ENCODE data around the gene LDLRAD2. TPM values are rescaled to one million over a fixed set of nuclear protein-coding genes. Genes with fewer than 3 reads are reported as not detected.
"Not testable (repeated sequence)": the region's sequence is repeated elsewhere in the genome, so short reads cannot be mapped to it uniquely, and the experiment has no call there.

Gene LDLRAD2, protein sequence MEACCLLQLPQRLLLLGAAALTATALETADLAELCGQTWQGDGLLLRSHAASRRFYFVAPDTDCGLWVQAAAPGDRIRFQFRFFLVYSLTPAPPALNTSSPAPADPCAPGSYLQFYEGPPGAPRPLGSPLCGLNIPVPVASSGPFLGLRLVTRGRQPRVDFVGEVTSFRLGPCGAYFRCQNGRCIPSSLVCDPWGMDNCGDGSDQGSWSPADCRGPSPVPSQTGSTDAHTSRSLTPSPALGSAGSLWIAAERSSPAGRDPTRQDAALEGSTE
- under 1 TPM in 2 of 5 experiments, not detected in 3; 0.66 to 0.86 TPM for total RNA-seq
- polyA plus RNA-seq = not detected
- not detected for total RNA-seq

GRCh38 chr1:21811875-21812305, at the start of gene LDLRAD2:
Gene LDLRAD2 (plus strand): TSS chr1:21812265. CDS start chr1:21812452, 187 bp downstream.
- Mint-ChIP-seq H3K36me3 (peaks cover 0 to 4% (median 0%) of the 10 kb centered on the region in 5 donors), H3K27ac (no peak within 1 kb of the TSS), H3K4me1 (peaks cover 0 to 7% (median 4%) of the 10 kb centered on the region in 7 donors), H3K27me3 (peaks cover 10 to 31% (median 15%) of the 10 kb centered on the region in 5 donors), H3K9me3 (peaks cover 0 to 2% (median 0%) of the 10 kb centered on the region in 11 donors), H3K4me3 (peak within 1 kb of the TSS in 2 of 10 donors; percentile 8 to 48)
- no peaks in the 10 kb centered on the region for H3K36me3 ChIP-seq (ENCODE audit: control insufficient read depth in 2 of 3, insufficient read depth in 3 of 3, low read length in 3 of 3)
- ATAC-seq (no peak), DNase-seq (no peak)
- no peak within 1 kb of the TSS for H3K4me3 ChIP-seq (ENCODE audit: low read length)
- peaks cover 0 to 4% of the 10 kb centered on the region in 2 donors for H3K27me3 ChIP-seq (ENCODE audit: control insufficient read depth in 2 of 2, insufficient read depth in 2 of 2, low read length in 2 of 2)
- H3K4me1 ChIP-seq (ENCODE audit: control insufficient read depth in 2 of 2, insufficient read depth in 2 of 2, low read length in 2 of 2) = no peaks in the 10 kb centered on the region
- no peak within 1 kb of the TSS for H3K27ac ChIP-seq (ENCODE audit: low read depth, low read length)
- ChIA-PET CTCF (no interaction called here), POLR2A (no interaction called here)
- no peaks in the 10 kb centered on the region for H3K9me3 ChIP-seq (ENCODE audit: control insufficient read depth in 2 of 3, low read length in 3 of 3)
- intact Hi-C loops (cut with micrococcal nuclease) = loop anchor here in 1 of 2 donors (10.0 kb wide), 1 partner anchor 123 kb away; the partner anchor contains the start of gene HSPG2

DNA sequence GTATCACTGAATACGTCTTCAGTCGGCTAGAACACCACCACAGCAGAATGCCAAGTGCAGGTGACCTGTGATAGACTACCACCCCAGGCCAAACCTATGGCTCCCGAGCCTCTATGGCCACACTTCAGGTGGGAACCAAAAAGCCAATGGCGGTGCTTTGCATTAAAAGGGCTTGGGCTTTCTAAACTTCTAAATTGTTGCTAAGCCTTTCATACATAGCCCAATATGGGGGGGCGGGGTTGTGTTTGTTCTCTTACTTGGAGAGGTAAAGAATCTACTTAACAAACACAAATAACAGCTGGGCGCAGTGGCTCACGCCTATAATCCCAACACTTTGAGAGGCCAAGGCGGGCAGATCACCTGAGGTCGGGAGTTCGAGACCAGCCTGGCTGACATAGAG, 48.8 kb upstream of the LDLRAD2 start:
- H3K4me1 Mint-ChIP-seq = peaks cover 43 to 68% (median 53%) of the 10 kb centered on the region in 7 donors
- Histone ChIP-seq H3K27ac (ENCODE audit: low read depth, low read length) (no peak overlapping the region), H3K9me3 (ENCODE audit: control insufficient read depth in 2 of 3, low read length in 3 of 3) (no peaks in the 10 kb centered on the region), H3K36me3 (ENCODE audit: control insufficient read depth in 2 of 3, insufficient read depth in 3 of 3, low read length in 3 of 3) (no peaks in the 10 kb centered on the region), H3K4me3 (ENCODE audit: low read length) (no peak overlapping the region), H3K4me1 (ENCODE audit: control insufficient read depth in 2 of 2, insufficient read depth in 2 of 2, low read length in 2 of 2) (no peaks in the 10 kb centered on the region), H3K27me3 (ENCODE audit: control insufficient read depth in 2 of 2, insufficient read depth in 2 of 2, low read length in 2 of 2) (no peaks in the 10 kb centered on the region)
- H3K4me3 Mint-ChIP-seq = peak overlapping the region in 1 of 10 donors; percentile 6
- peaks cover 0 to 3% (median 0%) of the 10 kb centered on the region in 5 donors for H3K36me3 Mint-ChIP-seq
- intact Hi-C loops (cut with micrococcal nuclease) = no loop called here
- no peaks in the 10 kb centered on the region for H3K9me3 Mint-ChIP-seq
- ATAC-seq (no peak), DNase-seq (no peak)
- CTCF ChIA-PET = no interaction called here
- H3K27ac Mint-ChIP-seq = peak overlapping the region in 1 of 9 donors; percentile 10
- no peaks in the 10 kb centered on the region for H3K27me3 Mint-ChIP-seq
- POLR2A ChIA-PET = no interaction called here

- no peaks in the 10 kb centered on the region for H3K27me3 ChIP-seq (ENCODE audit: control insufficient read depth in 2 of 2, insufficient read depth in 2 of 2, low read length in 2 of 2)
- ChIA-PET CTCF (no interaction called here), POLR2A (no interaction called here)
- no peaks in the 10 kb centered on the region for H3K36me3 ChIP-seq (ENCODE audit: control insufficient read depth in 2 of 3, insufficient read depth in 3 of 3, low read length in 3 of 3)
- H3K9me3 ChIP-seq (ENCODE audit: control insufficient read depth in 2 of 3, low read length in 3 of 3) = no peaks in the 10 kb centered on the region
- Mint-ChIP-seq H3K27me3 (no peaks in the 10 kb centered on the region), H3K9me3 (no peaks in the 10 kb centered on the region), H3K4me1 (peaks cover 43 to 70% (median 59%) of the 10 kb centered on the region in 7 donors), H3K36me3 (peaks cover 0 to 5% (median 2%) of the 10 kb centered on the region in 5 donors), H3K27ac (peak overlapping the region in 4 of 9 donors; percentile 10 to 85 (median 42)), H3K4me3 (peak overlapping the region in 1 of 10 donors; percentile 3)
- ATAC-seq (no peak), DNase-seq (no peak)
- H3K27ac ChIP-seq (ENCODE audit: low read depth, low read length) = no peak overlapping the region
- intact Hi-C loops (cut with micrococcal nuclease) = no loop called here
- H3K4me1 ChIP-seq (ENCODE audit: control insufficient read depth in 2 of 2, insufficient read depth in 2 of 2, low read length in 2 of 2) = no peaks in the 10 kb centered on the region
- H3K4me3 ChIP-seq (ENCODE audit: low read length) = no peak overlapping the region
These were observed 48.2 kb upstream of the LDLRAD2 start for GRCh38 chr1:21763694-21764419.

GRCh38 chr1:21764615-21765423, 47.2 kb upstream of the LDLRAD2 start:
- H3K27me3 ChIP-seq (ENCODE audit: control insufficient read depth in 2 of 2, insufficient read depth in 2 of 2, low read length in 2 of 2) = no peaks in the 10 kb centered on the region
- intact Hi-C loops (cut with micrococcal nuclease) = no loop called here
- peaks cover 38 to 69% (median 56%) of the 10 kb centered on the region in 7 donors for H3K4me1 Mint-ChIP-seq
- peaks cover 0 to 9% (median 5%) of the 10 kb centered on the region in 5 donors for H3K36me3 Mint-ChIP-seq
- ChIA-PET CTCF (interaction anchor here (0.6 kb wide), 1 partner anchor 44 kb away, joined by 3 read pairs; no protein-coding TSS in a partner anchor), POLR2A (no interaction called here)
- H3K4me3 Mint-ChIP-seq = peak overlapping the region in 1 of 10 donors; percentile 15
- ATAC-seq (peak; percentile 82), DNase-seq (no peak)
- H3K9me3 ChIP-seq (ENCODE audit: control insufficient read depth in 2 of 3, low read length in 3 of 3) = no peaks in the 10 kb centered on the region
- H3K27ac Mint-ChIP-seq = peak overlapping the region in 1 of 9 donors; percentile 45
- H3K36me3 ChIP-seq (ENCODE audit: control insufficient read depth in 2 of 3, insufficient read depth in 3 of 3, low read length in 3 of 3) = no peaks in the 10 kb centered on the region
- H3K9me3 Mint-ChIP-seq = no peaks in the 10 kb centered on the region
- peaks cover 0 to under 1% of the 10 kb centered on the region in 2 donors for H3K4me1 ChIP-seq (ENCODE audit: control insufficient read depth in 2 of 2, insufficient read depth in 2 of 2, low read length in 2 of 2)
- H3K27me3 Mint-ChIP-seq = no peaks in the 10 kb centered on the region
- no peak overlapping the region for H3K4me3 ChIP-seq (ENCODE audit: low read length)
- H3K27ac ChIP-seq (ENCODE audit: low read depth, low read length) = no peak overlapping the region

- no peaks in the 10 kb centered on the region for H3K36me3 ChIP-seq (ENCODE audit: control insufficient read depth in 2 of 3, insufficient read depth in 3 of 3, low read length in 3 of 3)
- CTCF ChIA-PET = no interaction called here
- ATAC-seq = no peak
These were observed 45.9 kb upstream of the LDLRAD2 start for GRCh38 chr1:21766210-21766609.

DNA sequence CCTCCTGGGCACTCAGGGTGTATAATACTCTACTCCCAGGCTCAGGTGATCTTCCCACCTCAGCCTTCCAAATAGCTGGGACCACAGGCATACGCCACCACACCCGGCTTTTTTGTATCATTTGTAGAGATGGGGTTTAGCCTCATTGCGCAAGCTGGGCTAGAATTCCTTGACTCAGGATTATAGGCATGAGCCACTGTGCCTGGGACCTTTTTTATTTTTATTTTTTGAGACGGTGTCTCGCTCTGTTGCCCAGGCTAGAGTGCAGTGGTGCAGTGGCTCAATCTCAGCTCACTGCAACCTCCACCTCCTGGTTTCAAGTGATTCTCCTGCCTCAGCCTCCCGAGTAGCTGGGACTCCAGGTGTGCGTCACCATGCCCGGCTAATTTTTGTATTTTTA, 45.0 kb upstream of the LDLRAD2 start:
- intact Hi-C loops (cut with micrococcal nuclease); H3K4me3 ChIP-seq (ENCODE audit: low read length); H3K4me3 Mint-ChIP-seq; H3K27ac ChIP-seq (ENCODE audit: low read depth, low read length); H3K27me3 Mint-ChIP-seq; H3K4me1 ChIP-seq (ENCODE audit: control insufficient read depth in 2 of 2, insufficient read depth in 2 of 2, low read length in 2 of 2); DNase-seq; CTCF ChIA-PET; ATAC-seq; H3K9me3 ChIP-seq (ENCODE audit: control insufficient read depth in 2 of 3, low read length in 3 of 3); H3K9me3 Mint-ChIP-seq; H3K36me3 ChIP-seq (ENCODE audit: control insufficient read depth in 2 of 3, insufficient read depth in 3 of 3, low read length in 3 of 3); H3K27me3 ChIP-seq (ENCODE audit: control insufficient read depth in 2 of 2, insufficient read depth in 2 of 2, low read length in 2 of 2); H3K27ac Mint-ChIP-seq: not testable (repeated sequence)
- POLR2A ChIA-PET = interaction anchor here (0.9 kb wide), 1 partner anchor 16 kb away, joined by 4 read pairs; the partner anchor contains the start of gene USP48
- peaks cover 36 to 64% (median 56%) of the 10 kb centered on the region in 7 donors for H3K4me1 Mint-ChIP-seq
- H3K36me3 Mint-ChIP-seq = peaks cover 0 to 13% (median 9%) of the 10 kb centered on the region in 5 donors

More at GRCh38 chr1:21766210-21766609, 45.9 kb upstream of the LDLRAD2 start:
- peak overlapping the region in 4 of 9 donors; percentile 22 to 61 (median 46) for H3K27ac Mint-ChIP-seq
- Histone ChIP-seq H3K27ac (ENCODE audit: low read depth, low read length) (no peak overlapping the region), H3K9me3 (ENCODE audit: control insufficient read depth in 2 of 3, low read length in 3 of 3) (no peaks in the 10 kb centered on the region), H3K4me3 (ENCODE audit: low read length) (no peak overlapping the region), H3K27me3 (ENCODE audit: control insufficient read depth in 2 of 2, insufficient read depth in 2 of 2, low read length in 2 of 2) (no peaks in the 10 kb centered on the region), H3K4me1 (ENCODE audit: control insufficient read depth in 2 of 2, insufficient read depth in 2 of 2, low read length in 2 of 2) (peaks cover 0 to 6% of the 10 kb centered on the region in 2 donors)
- H3K36me3 Mint-ChIP-seq = peaks cover 0 to 13% (median 9%) of the 10 kb centered on the region in 5 donors
- POLR2A ChIA-PET = no interaction called here
- H3K27me3 Mint-ChIP-seq = no peaks in the 10 kb centered on the region
- intact Hi-C loops (cut with micrococcal nuclease) = no loop called here
- peaks cover 40 to 70% (median 59%) of the 10 kb centered on the region in 7 donors for H3K4me1 Mint-ChIP-seq
- H3K9me3 Mint-ChIP-seq = no peaks in the 10 kb centered on the region
- DNase-seq = no peak
- H3K4me3 Mint-ChIP-seq = peak overlapping the region in 1 of 10 donors; percentile 52
